ENCODE measurements around the gene SECTM1. TPM values are rescaled to one million over a fixed set of nuclear protein-coding genes. Genes with fewer than 3 reads are reported as not detected.

The SECTM1 gene
- polyA plus RNA-seq, 1 experiment = 34.4 TPM

DNA sequence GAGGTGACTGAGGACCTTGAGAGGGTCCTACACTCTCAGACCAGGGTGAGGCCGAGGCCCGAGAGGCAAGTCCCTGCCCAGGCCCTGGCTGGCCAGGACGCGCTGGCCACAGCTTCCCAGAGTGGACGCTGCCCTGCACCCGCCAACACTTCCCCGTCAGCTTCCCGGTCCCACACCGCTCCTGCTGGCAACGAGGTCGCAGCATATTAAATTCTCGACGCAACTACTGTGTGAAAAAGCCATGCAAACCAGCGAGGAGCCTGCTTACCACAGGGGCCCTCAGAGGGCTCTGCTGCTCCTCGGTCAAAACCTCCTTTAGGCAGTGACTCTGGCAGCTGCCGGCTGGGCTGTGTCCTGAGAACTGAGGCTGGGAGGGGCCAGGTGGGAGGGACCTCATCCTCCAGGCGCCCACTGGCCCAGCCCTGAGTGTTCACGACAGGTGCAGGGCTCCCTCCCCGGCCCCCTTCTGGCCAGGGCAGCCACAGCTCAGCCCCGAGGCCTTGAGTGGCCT, 23.3 kb upstream of the SECTM1 start:
- Histone ChIP-seq H3K36me3 (ENCODE audit: control insufficient read depth, insufficient read depth, low read length) (no peaks in the 10 kb centered on the region), H3K27me3 (ENCODE audit: control insufficient read depth, insufficient read depth, low read length) (peaks cover 4% of the 10 kb centered on the region), H3K4me3 (ENCODE audit: low read depth, low read length) (no peak overlapping the region)
- ChIA-PET CTCF (interaction anchor here (1.0 to 2.4 kb wide), 4 partner anchors 13 to 197 kb away, joined by 3 to 7 read pairs (median 4); no protein-coding TSS in a partner anchor), POLR2A (no interaction called here)
- TF ChIP-seq CTCF (IDR thresholded peaks at IDR 0.05; ENCODE audit: insufficient read depth, low read depth, low read length) = no peak
- DNase-seq (ENCODE audit: low read depth) = no peak

DNA sequence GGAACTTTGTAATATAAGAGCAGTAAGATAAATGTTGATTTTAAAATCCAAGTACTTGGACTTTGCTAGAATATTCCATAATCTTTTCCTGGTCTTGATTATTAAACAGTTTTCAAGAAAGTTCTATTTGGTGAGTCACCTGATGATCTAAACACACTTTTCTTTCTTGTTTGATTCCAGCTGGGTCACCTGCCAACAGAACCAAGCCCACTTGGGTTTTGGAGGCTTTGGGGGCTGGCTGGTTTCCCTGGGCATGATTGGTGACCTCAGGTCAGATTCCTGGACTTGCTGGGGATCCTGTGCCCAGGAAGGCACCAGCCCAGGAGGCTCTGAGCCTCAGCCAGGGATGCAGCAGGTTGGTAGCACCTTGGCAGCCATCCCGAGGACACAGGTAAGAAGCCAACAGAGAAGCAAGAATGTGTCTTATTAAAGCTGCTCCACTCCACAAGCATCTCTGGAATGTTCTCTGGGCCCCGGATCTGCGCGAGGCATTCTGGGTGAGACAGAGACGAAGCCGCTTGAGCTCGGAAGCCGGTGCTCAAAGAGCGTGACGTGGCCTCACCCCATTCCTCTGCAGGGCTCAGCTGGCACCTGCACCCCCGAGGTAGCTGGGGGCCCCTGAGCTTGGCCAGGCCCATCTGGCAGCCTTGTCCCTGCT, 22.3 kb upstream of the SECTM1 start:
- Histone ChIP-seq H3K4me3 (ENCODE audit: low read depth, low read length) (no peak overlapping the region), H3K27me3 (ENCODE audit: control insufficient read depth, insufficient read depth, low read length) (peaks cover 4% of the 10 kb centered on the region), H3K36me3 (ENCODE audit: control insufficient read depth, insufficient read depth, low read length) (no peaks in the 10 kb centered on the region)
- CTCF ChIA-PET = interaction anchor here (0.6 to 2.4 kb wide), 5 partner anchors 14 to 198 kb away, joined by 3 to 7 read pairs (median 4); no protein-coding TSS in a partner anchor
- TF ChIP-seq CTCF (IDR thresholded peaks at IDR 0.05; ENCODE audit: insufficient read depth, low read depth, low read length) = no peak
- POLR2A ChIA-PET = no interaction called here
- DNase-seq (ENCODE audit: low read depth) = no peak

- no peaks in the 10 kb centered on the region for H3K36me3 ChIP-seq (ENCODE audit: control insufficient read depth, insufficient read depth, low read length)
- ChIA-PET POLR2A (no interaction called here), CTCF (interaction anchor here (2.4 kb wide), 1 partner anchor 59 kb away, joined by 7 read pairs; no protein-coding TSS in a partner anchor)
- no peak overlapping the region for H3K4me3 ChIP-seq (ENCODE audit: low read depth, low read length)
- TF ChIP-seq CTCF (IDR thresholded peaks at IDR 0.05; ENCODE audit: insufficient read depth, low read depth, low read length) = no peak
- peaks cover 4% of the 10 kb centered on the region for H3K27me3 ChIP-seq (ENCODE audit: control insufficient read depth, insufficient read depth, low read length)
- DNase-seq (ENCODE audit: low read depth) = no peak
These were observed 21.3 kb upstream of the SECTM1 start for GRCh38 chr17:82354804-82355308.

DNA sequence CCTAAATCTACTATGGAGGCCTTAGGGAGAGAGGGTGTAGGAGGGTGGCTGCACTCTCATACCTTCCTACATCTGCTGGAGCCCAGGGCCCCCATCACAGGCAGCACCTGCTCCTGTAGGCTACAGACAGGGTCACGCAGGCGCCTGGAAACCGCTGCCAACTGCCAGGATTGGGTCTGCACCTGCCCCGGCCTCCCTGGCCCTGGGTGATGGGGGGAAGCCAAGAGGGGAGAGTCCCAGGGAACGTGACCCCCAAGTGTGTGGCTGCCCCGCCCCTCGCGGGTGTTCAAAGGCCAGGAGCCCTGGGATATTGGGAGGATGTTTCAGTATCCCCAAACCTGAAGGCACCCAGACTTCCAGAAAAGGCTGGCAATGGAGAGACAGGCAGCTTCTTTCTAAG, 19.9 kb upstream of the SECTM1 start:
- H3K27me3 ChIP-seq (ENCODE audit: control insufficient read depth, insufficient read depth, low read length) = peaks cover 4% of the 10 kb centered on the region
- no peak overlapping the region for H3K4me3 ChIP-seq (ENCODE audit: low read depth, low read length)
- TF ChIP-seq CTCF (IDR thresholded peaks at IDR 0.05; ENCODE audit: insufficient read depth, low read depth, low read length) = no peak
- POLR2A ChIA-PET = no interaction called here
- no peaks in the 10 kb centered on the region for H3K36me3 ChIP-seq (ENCODE audit: control insufficient read depth, insufficient read depth, low read length)
- DNase-seq (ENCODE audit: low read depth) = no peak
- CTCF ChIA-PET = interaction anchor here (1.4 to 4.2 kb wide), 2 partner anchors 10 to 60 kb away, joined by 3 to 36 read pairs; no protein-coding TSS in a partner anchor

GRCh38 chr17:82351713-82352488, 18.3 kb upstream of the SECTM1 start:
- peak; percentile 95 for TF ChIP-seq CTCF (IDR thresholded peaks at IDR 0.05; ENCODE audit: insufficient read depth, low read depth, low read length)
- POLR2A ChIA-PET = no interaction called here
- CTCF ChIA-PET = interaction anchor here (0.6 to 4.2 kb wide), 19 partner anchors 10 to 209 kb away, joined by 3 to 36 read pairs (median 5); partner anchors contain the start of genes HEXD, OGFOD3 and SECTM1
- Histone ChIP-seq H3K27me3 (ENCODE audit: control insufficient read depth, insufficient read depth, low read length) (peaks cover 4% of the 10 kb centered on the region), H3K4me3 (ENCODE audit: low read depth, low read length) (no peak overlapping the region), H3K36me3 (ENCODE audit: control insufficient read depth, insufficient read depth, low read length) (no peaks in the 10 kb centered on the region)
- DNase-seq (ENCODE audit: low read depth) = no peak

Measured in BJ (cell line).